ENCODE data around the gene FAM170A.

DNA sequence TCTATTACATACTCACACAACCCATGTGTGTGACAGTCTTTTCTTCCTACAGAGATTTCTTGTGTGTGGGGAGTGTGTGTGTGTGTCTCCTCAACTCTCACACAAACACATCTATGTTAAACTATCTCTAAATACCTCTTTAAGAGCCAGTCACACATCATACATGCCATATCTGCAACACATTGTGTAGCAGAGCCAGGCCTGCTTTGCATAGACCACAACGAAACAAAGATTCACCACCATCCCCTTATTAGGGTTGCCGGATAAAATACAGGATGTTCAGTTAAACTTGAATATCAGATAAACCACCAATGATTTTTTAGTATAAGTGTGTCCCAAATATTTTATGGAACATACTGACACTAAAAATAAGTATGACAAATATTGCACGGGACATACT lies 2.3 kb downstream of the FAM170A start:
- TF ChIP-seq CTCF (IDR thresholded peaks at IDR 0.05) (no peak), POLR2A (IDR thresholded peaks at IDR 0.05) (no peak)

Data from Peyer's patch (tissue), 4 donors.